Measurements from ENCODE around the gene PSMD6. TPM values are rescaled to one million over a fixed set of nuclear protein-coding genes. Genes with fewer than 3 reads are reported as not detected.

Gene PSMD6
- total RNA-seq, 2 experiments from 2014 or later, result 119 to 126 TPM

DNA sequence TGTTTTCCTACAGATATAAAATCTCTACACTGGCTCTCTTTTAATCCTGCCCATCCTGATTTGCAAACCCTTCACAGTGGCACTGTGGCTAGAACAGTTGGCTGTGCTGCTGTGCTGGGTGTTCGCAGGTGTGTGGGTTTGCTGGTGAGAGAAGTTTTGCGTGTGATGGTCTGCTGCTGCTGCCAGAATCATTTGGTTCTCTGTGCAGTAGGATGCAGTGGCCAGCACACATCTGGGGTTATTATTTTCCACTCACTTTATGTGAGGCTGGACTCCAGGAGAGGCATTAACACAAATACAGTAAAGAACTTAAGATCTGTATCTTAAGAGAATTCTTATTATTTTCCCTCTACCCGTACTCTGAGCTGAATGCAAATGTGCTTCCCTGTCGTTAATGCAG, 16.0 kb upstream of the PSMD6 start:
- DNase-seq (no peak), ATAC-seq (ENCODE audit: poor library complexity) (no peak)
- Histone ChIP-seq H3K36me3 (ENCODE audit: insufficient read depth, low read length) (no peaks in the 10 kb centered on the region), H3K4me1 (ENCODE audit: insufficient read depth, low read length) (no peaks in the 10 kb centered on the region), H3K4me3 (ENCODE audit: low read length) (no peak overlapping the region), H3K27ac (ENCODE audit: low read depth in 1 of 2, low read length in 2 of 2) (no peak overlapping the region), H3K27me3 (ENCODE audit: control insufficient read depth in 1 of 2, insufficient read depth in 2 of 2, low read length in 2 of 2) (peaks cover 2 to 6% of the 10 kb centered on the region in 2 experiments), H3K9me3 (ENCODE audit: control insufficient read depth in 1 of 2, insufficient read depth in 1 of 2, low read length in 2 of 2) (no peaks in the 10 kb centered on the region)
- no peaks in the 10 kb centered on the region for H3K36me3 Mint-ChIP-seq (ENCODE audit: low read depth)
- TF ChIP-seq, protein P1, sequence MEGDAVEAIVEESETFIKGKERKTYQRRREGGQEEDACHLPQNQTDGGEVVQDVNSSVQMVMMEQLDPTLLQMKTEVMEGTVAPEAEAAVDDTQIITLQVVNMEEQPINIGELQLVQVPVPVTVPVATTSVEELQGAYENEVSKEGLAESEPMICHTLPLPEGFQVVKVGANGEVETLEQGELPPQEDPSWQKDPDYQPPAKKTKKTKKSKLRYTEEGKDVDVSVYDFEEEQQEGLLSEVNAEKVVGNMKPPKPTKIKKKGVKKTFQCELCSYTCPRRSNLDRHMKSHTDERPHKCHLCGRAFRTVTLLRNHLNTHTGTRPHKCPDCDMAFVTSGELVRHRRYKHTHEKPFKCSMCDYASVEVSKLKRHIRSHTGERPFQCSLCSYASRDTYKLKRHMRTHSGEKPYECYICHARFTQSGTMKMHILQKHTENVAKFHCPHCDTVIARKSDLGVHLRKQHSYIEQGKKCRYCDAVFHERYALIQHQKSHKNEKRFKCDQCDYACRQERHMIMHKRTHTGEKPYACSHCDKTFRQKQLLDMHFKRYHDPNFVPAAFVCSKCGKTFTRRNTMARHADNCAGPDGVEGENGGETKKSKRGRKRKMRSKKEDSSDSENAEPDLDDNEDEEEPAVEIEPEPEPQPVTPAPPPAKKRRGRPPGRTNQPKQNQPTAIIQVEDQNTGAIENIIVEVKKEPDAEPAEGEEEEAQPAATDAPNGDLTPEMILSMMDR (IDR thresholded peaks at IDR 0.05), result no peak
- no peak overlapping the region for H3K4me3 Mint-ChIP-seq
- H3K9me3 Mint-ChIP-seq, result no peaks in the 10 kb centered on the region
- H3K27me3 Mint-ChIP-seq, result peaks cover 38% of the 10 kb centered on the region
- ChIA-PET POLR2A (no interaction called here), CTCF (interaction anchor here (1.4 kb wide), 1 partner anchor 16 kb away, joined by 3 read pairs; the partner anchor contains the start of gene PSMD6)
- no peak overlapping the region for H3K27ac Mint-ChIP-seq
- intact Hi-C loops (cut with DNase I, micrococcal nuclease), result no loop called here
- H3K4me1 Mint-ChIP-seq (ENCODE audit: low read depth), result no peaks in the 10 kb centered on the region

DNA sequence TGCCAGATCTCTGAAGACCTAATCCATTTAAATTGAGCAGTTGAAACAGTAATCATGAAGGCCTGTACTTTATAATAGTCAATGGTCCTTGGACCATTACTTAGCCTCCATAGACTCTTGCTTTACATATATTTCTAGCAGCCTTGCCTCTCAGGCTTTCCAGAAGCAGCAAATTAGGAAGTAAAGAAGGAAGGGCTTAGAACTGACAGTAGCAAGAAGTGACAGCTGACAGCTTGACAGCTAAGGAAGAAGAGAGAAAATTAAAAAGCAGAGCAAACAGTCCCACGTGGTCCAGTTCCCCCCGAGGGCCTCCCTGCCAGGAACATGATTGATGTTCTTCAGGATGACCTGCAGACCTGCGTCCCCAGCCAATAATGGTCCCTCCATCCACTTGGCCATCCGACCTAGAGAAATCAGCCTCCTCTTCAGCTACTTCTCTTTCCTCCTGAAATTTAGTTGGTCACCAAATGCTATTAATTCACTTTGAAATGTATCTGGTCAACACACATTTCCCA, 15.0 kb upstream of the PSMD6 start:
- no peak for DNase-seq
- TF ChIP-seq, protein P1 (IDR thresholded peaks at IDR 0.05), result no peak
- H3K27ac Mint-ChIP-seq, result no peak overlapping the region

DNA sequence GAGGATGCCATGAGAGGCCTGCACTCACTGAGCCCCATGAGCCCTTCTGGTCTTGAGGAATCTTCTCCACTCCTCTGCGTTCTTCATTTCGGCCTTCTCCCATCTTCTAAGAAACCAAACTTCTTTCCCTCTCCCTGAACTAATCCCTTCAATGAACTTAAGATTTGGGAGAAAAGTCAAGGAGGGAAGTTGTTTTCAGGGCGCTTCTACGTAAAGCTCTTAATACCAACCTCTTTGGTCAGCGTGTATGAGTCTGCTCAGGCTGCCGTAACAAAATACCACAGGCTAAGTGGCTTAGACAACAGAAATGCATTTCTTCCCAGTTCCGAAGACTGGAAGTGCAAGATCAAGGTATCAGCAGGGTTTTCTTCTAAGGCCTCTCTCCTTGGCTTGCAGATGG, 13.8 kb upstream of the PSMD6 start:
- Mint-ChIP-seq H3K4me1 (ENCODE audit: low read depth) (no peaks in the 10 kb centered on the region), H3K27me3 (peaks cover 25% of the 10 kb centered on the region), H3K9me3 (no peaks in the 10 kb centered on the region), H3K4me3 (no peak overlapping the region), H3K36me3 (ENCODE audit: low read depth) (no peaks in the 10 kb centered on the region), H3K27ac (no peak overlapping the region)
- POLR2A ChIA-PET, result no interaction called here
- intact Hi-C loops (cut with DNase I, micrococcal nuclease), result no loop called here
- no peaks in the 10 kb centered on the region for H3K4me1 ChIP-seq (ENCODE audit: insufficient read depth, low read length)
- no peak overlapping the region for H3K27ac ChIP-seq (ENCODE audit: low read depth in 1 of 2, low read length in 2 of 2)
- no peaks in the 10 kb centered on the region for H3K9me3 ChIP-seq (ENCODE audit: control insufficient read depth in 1 of 2, insufficient read depth in 1 of 2, low read length in 2 of 2)
- H3K4me3 ChIP-seq (ENCODE audit: low read length), result no peak overlapping the region
- TF ChIP-seq, protein P1 (IDR thresholded peaks at IDR 0.05), result no peak
- ATAC-seq (ENCODE audit: poor library complexity), result no peak
- no peaks in the 10 kb centered on the region for H3K36me3 ChIP-seq (ENCODE audit: insufficient read depth, low read length)
- peaks cover 0 to 2% of the 10 kb centered on the region in 2 experiments for H3K27me3 ChIP-seq (ENCODE audit: control insufficient read depth in 1 of 2, insufficient read depth in 2 of 2, low read length in 2 of 2)
- DNase-seq, result no peak
- CTCF ChIA-PET, result no interaction called here

More for the DNA sequence above, 15.0 kb upstream of the PSMD6 start:
- no peaks in the 10 kb centered on the region for H3K9me3 ChIP-seq (ENCODE audit: control insufficient read depth in 1 of 2, insufficient read depth in 1 of 2, low read length in 2 of 2)
- H3K9me3 Mint-ChIP-seq, result no peaks in the 10 kb centered on the region
- H3K4me3 Mint-ChIP-seq, result no peak overlapping the region
- no peak overlapping the region for H3K4me3 ChIP-seq (ENCODE audit: low read length)
- H3K27me3 ChIP-seq (ENCODE audit: control insufficient read depth in 1 of 2, insufficient read depth in 2 of 2, low read length in 2 of 2), result peaks cover 2 to 6% of the 10 kb centered on the region in 2 experiments
- ChIA-PET CTCF (interaction anchor here (1.4 kb wide), 1 partner anchor 15 kb away, joined by 3 read pairs; the partner anchor contains the start of gene PSMD6), POLR2A (no interaction called here)
- H3K36me3 Mint-ChIP-seq (ENCODE audit: low read depth), result no peaks in the 10 kb centered on the region
- H3K4me1 ChIP-seq (ENCODE audit: insufficient read depth, low read length), result no peaks in the 10 kb centered on the region
- peaks cover 32% of the 10 kb centered on the region for H3K27me3 Mint-ChIP-seq
- no peaks in the 10 kb centered on the region for H3K4me1 Mint-ChIP-seq (ENCODE audit: low read depth)
- no peak for ATAC-seq (ENCODE audit: poor library complexity)
- intact Hi-C loops (cut with DNase I, micrococcal nuclease), result no loop called here
- no peak overlapping the region for H3K27ac ChIP-seq (ENCODE audit: low read depth in 1 of 2, low read length in 2 of 2)
- no peaks in the 10 kb centered on the region for H3K36me3 ChIP-seq (ENCODE audit: insufficient read depth, low read length)

Measured in CD4-positive, alpha-beta T cell (primary cell).